Epidermal melanocyte (primary cell): Measurements from ENCODE around the gene TSEN34.
"Not testable (repeated sequence)": the region's sequence is repeated elsewhere in the genome, so short reads cannot be mapped to it uniquely, and the experiment has no call there.

Experiments used
- DNase-seq: peaks from one replicate; pipeline ENCODE4 v3.0.0; 2011; ENCODE audit warnings: low spot score; ENCODE audit not compliant: insufficient read length

The TSEN34 gene

DNA sequence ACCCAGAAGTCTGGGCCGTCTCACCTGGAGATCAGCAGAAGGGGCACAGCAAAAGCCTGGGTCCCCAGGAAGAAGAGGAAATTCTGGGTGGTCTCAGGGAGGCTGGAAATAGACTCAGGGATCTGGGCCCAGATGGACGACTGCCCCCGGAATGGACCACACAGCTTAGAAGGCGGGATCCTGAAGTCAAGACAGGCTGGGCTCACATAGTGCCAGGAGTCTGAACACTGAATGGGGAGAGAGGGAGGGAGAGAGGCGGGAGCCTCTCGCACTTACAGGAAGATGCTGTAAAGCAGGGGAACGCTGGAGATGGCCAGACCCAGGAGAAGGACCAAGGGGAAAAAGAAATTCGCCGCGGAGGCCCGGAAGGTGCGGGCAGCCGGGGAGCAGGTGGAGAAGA is 30.3 kb upstream of the TSEN34 start:
- no peak for DNase-seq

DNA sequence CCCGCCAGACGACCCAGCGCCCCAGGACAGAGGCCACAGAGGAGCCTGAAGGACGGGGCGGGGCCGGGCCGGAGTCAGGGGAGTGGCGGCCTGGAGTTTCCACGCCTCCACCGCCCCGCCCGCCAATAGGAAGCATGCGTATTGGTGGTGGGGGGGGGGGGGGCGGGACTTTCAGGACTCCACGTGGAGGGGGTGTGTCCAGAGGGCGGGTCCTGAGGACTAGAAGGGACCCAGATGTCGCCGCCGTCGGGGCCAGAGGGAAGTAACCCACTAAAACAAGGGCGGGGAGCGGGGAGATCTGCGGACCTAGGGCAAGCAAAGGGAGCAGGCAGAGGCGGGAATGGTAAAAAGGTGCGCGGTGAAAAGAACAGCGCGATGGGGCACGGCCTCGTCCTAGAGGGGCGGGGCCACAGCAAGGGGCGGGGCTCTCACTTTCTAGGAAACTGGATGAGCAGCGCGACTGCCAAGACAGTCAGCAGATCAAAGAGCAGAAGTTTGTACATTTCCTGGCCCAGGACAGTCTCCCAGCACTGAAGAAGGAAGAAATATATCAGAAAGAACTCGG is 28.8 kb upstream of the TSEN34 start:
- peak; percentile 63 for DNase-seq

DNA sequence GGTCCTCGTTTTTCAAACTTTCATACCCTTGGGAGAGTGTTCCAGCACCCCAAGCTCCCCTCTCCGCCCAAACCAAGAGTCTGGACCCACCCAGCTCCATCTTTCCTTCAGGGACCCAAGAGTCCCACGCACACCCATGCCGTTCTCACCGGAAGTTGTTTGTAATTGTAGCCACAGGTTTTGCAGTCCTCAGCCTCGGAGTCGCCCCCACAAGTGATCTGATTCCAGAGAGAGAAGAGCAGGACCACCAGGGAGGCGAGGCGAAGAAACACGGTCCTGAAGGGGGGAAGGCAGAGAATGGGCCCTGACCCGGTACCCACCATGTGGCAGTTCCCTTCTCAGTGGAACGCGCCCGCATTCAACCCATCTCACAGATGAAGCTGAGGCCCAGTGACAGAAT is 28.2 kb upstream of the TSEN34 start:
- no peak for DNase-seq

DNA sequence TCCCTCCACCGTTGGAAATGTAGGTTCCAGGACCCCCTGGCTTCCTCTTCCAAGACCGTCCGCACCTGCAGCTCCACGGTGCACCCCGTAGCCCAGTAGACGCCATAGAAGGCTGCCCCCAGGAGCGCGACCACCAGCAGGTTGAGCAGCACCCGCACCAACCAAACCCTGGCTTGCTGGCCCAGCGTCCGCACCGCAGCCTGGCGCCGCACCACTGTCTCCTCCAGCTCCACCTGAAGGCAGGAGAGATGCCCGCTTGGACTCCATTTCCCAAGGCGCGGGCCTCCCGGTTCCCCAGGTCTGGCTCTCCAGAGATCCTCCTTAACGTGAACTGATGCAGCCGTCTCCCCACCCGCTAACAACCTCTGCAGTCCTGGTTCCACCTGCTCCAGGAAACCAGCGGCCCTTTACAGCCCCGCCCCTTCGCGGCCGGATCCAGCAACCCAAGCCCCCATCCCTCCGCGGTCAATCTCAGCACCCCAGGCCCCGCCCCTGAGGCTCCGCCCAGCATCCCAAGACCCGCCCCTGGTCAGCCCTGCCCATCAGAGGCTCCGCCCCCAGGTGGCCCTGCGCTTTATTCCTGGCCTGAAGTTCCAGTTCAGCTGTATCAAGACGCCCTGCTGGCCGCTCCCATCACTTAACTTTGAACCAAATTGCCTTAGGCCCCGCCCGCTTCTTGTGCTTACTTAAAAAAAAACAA is 26.6 kb upstream of the TSEN34 start:
- DNase-seq = no peak

DNA sequence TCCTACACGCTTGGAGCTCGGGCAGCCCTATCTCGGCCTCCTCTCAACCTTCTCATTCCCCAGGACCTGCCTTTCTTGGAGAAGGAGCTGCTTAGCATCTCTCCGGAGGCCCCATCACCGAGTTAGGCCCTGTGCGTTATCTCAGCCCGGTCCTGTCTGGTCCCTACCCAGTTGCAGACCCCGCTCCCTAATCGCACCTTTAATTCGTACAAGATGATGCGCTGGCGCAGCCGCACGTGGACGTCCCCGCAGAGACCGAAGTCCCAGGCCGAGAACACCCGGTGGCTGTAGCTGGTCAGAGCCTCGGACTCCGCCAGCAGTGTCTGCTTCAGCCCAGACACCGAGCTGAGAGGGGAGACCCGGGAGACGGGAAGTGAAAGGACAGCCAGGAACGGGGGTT is 25.9 kb upstream of the TSEN34 start:
- DNase-seq = no peak

DNA sequence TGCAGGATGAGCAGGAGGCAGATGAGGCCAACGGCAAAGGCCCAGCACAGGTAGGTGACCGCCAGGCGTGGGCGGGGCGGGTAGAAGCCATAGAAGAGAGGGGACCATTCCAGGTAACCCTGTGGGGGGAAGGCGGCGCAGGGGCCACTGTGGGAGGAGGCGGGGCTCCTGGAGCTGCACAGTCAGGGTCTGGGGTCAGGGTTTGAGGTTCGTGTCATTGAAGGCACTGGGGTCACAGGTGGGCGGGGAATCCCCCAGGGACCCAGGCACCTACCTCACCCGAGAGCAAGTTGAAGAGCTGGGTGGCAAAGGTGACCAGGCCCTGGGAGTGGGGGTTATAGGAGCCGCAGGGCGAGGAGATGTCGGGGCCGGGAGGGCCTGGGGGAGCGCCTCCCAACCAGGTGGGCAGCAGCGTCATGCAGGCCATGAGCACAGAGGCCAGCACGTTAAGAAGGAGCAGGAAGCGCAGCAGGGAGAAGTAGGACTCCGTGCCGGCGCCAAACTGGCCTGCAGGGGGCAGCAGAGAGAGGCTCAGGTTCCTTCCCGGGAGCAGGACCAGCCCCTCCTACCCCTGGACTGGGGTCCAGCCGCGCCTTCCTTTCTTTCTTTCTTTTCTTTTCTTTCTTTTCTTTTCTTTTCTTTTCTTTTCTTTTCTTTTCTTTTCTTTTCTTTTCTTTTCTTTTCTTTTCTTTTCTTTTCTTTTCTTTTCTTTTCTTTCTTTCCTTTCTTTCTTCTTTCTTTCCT is 22.8 kb upstream of the TSEN34 start:
- DNase-seq = peak; percentile 95

DNA sequence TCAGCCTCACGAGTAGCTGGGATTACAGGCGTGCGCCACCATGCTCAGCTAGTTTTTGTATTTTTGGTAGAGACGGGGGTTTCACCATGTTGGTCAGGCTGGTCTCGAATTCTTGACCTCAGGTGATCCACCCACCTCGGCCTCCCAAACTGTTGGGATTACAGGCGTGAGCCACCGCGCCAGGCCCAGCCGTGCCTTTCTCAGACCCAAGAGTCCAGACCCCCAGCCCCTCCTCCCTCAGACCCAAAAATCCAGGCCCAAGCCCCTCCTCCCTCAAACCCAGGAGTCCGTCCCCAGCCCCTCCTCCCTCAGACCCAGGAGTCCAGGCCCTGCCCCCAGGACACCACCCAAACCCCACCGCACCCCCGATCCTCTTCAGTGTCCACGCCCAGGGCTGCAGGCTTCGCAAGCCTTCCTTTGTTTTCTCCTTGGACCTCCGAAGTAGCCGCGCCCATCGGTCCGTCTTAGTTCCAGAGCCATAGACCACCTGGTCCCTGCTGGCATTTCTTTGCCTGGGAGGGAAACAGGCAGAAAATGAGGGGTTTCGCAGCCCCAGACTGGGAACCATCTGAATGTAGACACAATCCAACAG is 21.9 kb upstream of the TSEN34 start:
- DNase-seq = no peak

DNA sequence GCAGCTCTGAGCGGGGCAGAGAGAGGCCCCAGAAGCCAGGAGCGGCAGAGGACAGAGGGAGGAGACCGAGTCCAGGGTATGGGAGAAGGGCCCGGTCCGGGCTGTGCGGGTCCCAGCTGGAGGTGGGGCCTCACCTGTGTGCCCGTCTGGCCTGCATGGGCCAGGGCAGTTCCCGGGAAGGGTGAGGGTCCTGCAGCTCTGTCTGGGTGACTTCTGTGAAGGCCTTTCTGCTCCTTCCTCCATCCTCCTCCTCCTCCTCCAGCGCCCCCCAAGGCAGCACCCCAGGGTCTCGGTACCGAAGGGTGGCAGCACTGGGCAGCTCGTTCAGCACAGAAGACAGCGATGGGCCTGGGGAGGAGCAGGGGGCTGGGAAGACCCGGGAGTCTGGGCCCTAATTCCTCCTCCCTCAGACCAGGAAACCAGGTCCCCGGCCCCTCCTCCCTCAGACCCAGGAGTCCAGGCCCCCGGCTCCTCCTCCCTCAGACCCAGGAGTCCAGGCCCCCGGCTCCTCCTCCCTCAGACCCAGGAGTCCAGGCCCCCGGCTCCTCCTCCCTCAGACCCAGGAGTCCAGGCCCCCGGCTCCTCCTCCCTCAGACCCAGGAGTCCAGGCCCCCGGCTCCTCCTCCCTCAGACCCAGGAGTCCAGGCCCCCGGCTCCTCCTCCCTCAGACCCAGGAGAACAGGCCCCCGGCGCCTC is 19.2 kb upstream of the TSEN34 start:
- DNase-seq = not testable (repeated sequence)

DNA sequence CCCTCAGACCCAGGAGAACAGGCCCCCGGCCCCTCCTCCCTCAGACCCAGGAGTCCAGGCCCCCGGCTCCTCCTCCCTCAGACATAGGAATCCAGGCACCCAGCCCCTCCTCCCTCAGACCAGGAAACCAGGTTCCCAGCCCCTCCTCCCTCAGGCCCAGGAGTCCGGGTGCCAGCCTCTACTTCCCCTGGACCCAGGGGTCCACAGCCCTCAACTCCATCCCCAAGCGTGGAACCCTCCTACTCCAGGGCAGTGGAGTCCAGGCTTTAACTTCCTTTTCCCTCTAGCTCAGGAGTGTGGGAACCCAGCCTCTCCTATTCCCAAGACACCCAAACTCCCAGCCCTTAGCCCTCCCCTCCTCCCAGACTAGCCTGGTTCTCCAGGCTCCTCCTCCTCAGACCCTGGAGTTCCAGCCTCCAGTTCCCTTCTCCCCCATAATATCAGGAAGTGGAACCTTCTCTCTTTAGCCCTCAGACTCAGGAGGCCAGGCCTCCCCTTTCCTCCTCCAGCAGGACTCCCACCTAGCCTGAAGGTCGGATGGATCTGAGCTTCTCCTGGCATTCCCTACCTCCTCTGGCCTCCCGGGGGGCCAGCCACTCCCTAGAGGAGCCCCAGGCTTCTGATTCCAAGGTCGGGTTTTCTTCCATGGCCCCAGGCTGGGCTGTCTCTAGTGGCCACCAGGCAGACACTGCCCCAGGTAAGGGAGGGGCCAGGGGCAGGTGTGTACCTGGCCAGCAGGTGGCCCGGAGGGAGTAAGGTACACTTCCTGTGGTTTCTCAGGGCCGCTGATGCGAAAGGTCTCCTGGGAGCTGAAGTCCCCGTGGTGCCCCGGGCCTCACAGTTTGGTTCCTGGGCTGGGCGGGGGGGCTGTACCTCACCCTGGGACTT is 18.4 kb upstream of the TSEN34 start, which contains the start of gene TMC4:
Gene TMC4, minus strand, starts transcription at position 690 of the 888 bp plus-strand sequence. Its CDS starts 43 bp downstream, at position 647.
- no peak for DNase-seq

DNA sequence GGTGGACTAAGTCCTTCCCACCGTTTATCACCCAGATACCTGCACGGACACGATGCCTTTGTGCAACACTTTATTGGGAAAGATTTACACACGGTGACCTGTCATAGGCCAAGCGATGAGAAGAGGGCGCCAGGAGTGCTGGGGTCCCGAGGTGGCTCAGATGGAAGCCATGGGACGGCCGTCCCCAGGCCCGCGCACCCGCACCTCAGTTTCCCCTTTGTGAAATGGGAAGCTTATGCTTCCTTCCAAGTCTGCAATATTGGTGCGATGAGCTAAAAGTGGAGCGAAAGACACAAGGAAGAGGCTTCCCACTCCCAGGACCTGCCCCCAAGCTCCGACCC is 17.8 kb upstream of the TSEN34 start:
- DNase-seq = no peak

DNA sequence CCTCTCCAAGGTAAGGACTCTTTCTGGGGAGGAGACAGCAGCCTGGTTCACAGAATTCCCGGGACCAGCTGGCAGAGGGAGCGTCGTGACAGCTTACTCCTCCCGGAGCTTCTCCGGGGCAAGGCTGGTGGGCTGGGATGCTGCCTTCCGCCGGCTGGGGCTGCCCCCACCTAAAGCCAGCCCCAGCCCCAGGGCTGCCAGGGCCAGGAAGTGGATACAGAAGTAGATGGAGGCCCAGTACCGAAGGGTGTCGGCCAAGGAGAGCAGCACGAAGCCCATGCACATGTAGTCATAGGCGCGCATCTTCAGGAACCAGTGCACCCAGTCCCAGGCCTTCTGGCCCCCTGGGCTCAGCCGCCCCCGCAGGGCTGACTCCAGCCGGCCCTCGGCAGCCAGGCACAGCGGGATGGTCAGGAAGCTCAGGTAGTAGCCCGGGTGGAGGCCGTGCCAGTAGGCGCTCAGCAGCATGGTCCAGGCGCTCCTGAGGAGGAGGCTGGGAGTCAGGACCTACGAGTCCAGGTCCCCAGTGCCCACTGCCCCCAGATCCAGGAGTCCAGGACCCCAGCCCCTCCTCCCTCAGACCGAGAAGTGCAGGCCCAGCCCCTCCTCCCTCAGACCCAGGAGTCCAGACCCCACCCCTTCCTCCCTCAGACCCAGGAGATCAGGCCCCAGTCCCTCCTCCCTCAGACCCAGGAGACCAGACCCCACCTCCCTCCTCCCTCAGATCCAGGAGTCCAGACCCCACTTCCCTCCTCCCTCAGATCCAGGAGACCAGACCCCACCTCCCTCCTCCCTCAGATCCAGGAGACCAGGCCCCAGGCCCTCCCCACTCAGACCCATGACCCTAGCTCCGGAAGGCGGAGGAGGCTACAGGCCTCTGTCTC is 16.9 kb upstream of the TSEN34 start:
- no peak for DNase-seq

DNA sequence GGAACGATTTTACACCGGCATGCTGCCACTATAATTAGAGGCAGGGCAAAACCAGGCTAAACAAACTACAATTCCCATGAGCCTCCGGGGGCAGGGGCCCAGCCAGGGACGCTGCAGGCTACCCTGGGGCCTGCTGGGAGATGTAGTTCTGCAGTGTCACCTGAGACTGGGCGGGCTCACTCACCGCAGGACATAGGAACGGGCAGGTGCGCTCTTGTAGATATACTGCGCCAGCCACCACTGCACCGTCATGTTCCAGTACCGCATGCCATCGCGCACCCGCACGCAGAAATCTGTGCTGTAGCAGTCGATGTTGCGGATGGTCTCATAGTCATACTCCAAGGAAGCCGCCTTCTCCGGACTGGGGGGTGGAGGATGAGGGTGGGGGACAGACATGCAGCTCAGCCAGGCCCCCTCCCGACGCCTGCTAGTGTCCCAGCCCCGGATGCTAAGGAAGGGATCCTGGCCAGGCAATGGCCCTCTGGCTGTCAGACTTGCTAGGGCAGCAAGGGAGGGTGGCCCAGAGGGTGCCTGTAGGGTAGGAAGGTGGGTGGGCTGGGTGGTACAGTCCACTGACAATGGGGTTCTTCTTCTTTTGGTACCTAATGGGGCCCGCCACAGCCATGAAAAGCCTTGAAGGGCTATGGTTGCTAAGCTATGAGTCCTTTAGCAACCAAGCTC is 12.4 kb upstream of the TSEN34 start:
- DNase-seq = no peak

DNA sequence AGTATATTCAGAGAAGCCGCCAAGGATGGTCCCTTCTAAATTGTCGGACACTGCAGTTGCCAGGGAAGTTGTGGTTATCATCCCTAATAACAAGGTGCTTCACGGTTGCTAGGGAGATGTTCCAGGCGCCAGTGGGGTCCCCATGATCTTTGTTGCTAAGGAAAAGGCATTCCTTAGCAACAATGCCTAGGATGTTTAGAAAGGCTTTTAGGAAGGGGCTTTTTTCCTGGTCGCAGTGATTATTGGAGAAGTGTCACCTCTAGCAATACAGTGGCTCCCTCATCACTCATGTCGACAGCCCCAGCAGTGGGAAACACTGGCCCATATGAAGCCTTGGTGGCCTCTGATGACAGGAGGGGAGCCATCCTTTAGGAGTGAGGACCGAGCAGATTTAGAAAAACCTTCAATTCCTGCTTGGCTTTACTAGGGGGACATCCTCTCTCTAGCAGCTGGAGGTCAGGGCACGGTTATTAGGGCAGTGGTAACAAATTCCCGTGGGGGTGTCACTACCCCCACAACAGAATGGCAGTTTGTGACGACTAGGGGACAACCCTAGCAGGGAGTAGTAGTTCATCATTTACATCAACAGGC is 11.8 kb upstream of the TSEN34 start:
- DNase-seq = no peak

DNA sequence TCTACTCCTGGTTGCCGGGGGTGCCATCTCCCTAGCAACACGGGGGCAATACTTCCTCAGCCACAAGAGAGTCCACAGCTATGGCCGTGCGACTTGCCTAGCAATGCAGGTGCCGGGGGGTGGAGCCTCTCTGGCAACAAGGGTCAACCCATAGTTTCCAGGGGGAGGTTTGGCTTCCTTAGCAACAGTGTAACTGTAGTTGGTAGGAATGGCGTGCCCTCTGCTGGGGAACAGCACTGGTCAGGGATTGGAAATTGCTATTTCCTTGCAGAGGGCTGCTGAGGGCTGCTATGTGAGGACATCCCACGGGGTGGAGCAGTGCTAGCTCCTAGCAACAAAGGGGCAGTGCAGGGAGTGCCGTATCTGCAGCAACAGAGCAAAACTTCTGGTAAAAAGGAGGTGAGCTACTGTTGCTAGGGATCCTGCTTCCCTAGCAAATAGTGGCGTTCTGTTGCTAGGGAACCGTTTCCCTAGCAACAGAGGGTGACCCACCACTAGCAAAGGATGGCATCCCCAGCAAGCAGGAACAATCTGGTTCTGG is 11.1 kb upstream of the TSEN34 start:
- peak; percentile 73 for DNase-seq

DNA sequence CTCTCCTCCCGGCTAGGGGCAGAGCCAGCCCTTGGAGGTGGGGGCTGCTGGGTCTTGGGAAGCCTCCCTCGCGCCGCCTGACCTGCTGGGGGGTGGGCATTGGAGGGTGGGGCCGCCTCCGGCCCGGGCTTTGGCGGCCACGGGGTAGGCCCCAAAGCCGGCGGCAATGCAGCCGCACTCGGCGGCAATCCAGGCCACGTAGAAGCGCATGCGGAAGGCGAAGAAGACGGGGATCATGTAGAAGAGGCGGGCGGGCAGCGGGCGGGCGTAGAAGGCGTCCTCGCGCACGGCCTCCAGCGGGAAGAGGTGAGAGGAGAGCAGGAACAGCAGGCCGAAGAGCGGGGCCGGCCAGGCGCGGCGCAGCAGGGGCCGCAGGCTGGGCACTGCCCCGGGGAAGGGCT is 10.4 kb upstream of the TSEN34 start:
- no peak for DNase-seq

DNA sequence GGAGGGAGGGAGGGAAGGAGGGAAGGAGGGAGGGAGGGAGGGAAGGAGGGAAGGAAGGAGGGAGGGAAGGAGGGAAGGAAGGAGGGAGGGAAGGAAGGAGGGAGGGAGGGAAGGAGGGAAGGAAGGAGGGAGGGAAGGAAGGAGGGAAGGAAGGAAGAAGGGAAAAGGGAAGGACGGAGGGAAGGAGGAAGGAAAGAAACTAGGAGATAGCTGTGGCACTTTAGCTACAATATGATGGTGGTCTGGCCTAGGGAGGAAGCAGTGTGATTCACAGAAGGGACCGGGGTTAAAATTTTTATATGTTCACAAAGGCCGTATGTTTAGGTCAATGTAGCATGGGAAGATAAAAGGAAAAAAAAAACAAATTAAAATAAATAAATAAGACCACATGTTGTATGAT is 9.2 kb upstream of the TSEN34 start:
- DNase-seq = not testable (repeated sequence)

DNA sequence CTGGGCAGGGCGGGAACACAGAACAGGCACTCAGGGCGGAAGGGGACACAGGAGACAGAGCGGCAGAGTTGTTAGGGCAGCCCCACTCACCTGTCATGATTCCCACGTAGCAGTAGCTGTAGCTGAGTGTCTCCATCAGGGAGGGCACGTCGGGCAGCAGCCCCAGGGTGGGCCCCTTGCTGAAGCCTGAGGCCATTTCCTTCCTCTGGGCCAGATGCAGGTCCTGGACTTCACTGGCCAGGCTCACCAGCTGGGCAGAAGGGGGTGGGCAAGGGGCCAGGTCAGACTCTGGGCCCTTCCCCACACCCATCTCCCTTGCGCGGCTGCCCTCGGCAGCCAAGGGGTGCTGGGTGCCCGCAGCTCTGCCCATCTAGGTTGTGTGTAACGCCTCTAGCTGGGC is 7.7 kb upstream of the TSEN34 start:
- DNase-seq = no peak

DNA sequence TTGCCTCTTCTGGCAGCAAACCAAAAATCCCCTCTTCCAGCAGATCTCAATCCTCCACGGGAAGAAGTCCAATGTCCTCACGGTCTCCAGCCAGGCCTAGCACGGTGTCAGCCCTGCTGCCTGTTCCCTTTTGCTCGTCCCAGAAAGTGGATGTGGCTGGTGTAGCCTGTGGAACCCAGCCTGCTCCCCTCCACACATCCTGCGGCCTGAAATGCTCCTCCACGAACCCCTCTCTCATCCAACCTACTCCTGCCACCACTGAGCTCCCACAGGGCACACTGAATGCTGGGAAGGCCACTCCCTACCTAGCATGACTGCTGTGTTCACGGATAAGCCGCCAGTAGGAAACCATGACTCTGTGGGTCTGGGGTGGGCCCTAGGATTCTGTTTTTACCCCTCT is 4.8 kb upstream of the TSEN34 start:
- no peak for DNase-seq
